ENCODE results near the gene CRLF1. TPM values are rescaled to one million over a fixed set of nuclear protein-coding genes. Genes with fewer than 3 reads are reported as not detected.

The CRLF1 gene
- total and polyA plus RNA-seq, 10 of the 15 experiments (the other 5 are each of a cell fraction or from before 2014, with no cell fraction given): 0.10 to 1.2 (median 0.49) TPM; not detected in 4

DNA sequence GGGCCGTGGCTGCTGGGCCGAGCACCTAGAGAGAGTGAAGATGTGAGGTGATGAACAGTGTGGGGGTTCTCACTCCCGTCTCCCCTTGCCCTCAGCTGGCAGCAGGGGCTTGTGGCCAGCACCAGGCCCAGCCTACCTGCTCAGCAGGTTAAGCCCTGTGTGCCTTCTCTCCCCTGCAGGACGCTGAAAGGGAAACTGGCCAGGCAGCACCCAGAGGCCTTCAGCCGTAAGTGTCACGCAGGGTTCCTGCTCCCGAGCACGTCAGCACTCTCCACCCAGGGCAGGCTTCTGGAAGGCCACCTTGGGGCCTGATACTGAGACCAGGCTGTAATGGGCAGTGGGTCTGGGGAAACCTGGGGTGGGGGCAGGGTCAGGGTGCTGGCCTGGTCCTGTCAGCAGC lies 39.6 kb downstream of the CRLF1 start:
- BruUV-seq (replicated peaks): no TSS peak
- CTCF ChIA-PET: interaction anchor here (1.6 kb wide), 1 partner anchor 14 kb away, joined by 3 read pairs; no protein-coding TSS in a partner anchor
- RAD21 ChIA-PET (ENCODE audit: unreplicated experiment): no interaction called here

More for the DNA sequence above, 39.6 kb downstream of the CRLF1 start:
- SMC1A ChIA-PET (ENCODE audit: uncharacterized antibody, unreplicated experiment): interaction anchor here (0.8 kb wide), 1 partner anchor 8 kb away, joined by 3 read pairs; no protein-coding TSS in a partner anchor
- Histone ChIP-seq H4K20me1 (ENCODE audit: control insufficient read depth, insufficient read depth) (no peaks in the 10 kb centered on the region), H3K9ac (ENCODE audit: control insufficient read depth, insufficient read depth, low read length) (no peak overlapping the region), H3K27ac (ENCODE audit: control insufficient read depth, insufficient read depth) (no peak overlapping the region), H2AFZ (ENCODE audit: control insufficient read depth, low read depth, low read length) (no peak overlapping the region), H3K79me2 (ENCODE audit: control insufficient read depth, insufficient read depth, low read length) (peaks cover 3% of the 10 kb centered on the region), H3K4me1 (ENCODE audit: control insufficient read depth, insufficient read depth, low read length) (no peaks in the 10 kb centered on the region; the same call in 1 of the 2 replicates), H3K4me2 (ENCODE audit: control insufficient read depth, insufficient read depth) (no peak overlapping the region), H3K9me3 (replicated peaks; ENCODE audit: control insufficient read depth, insufficient read depth, low read length) (no peaks in the 10 kb centered on the region), H3K36me3 (ENCODE audit: control insufficient read depth in 2 of 2, insufficient read depth in 2 of 2, low read length in 1 of 2) (peaks cover 18 to 24% of the 10 kb centered on the region in 2 experiments), H3K4me3 (no peak overlapping the region), H3K27me3 (replicated peaks in 1 of 2; ENCODE audit: control insufficient read depth in 2 of 2, insufficient read depth in 2 of 2, low read length in 1 of 2) (no peaks in the 10 kb centered on the region)
- WGBS (ENCODE audit: insufficient coverage, insufficient replicate concordance, low lambda C conversion rate, missing lambda C conversion rate): 100% methylated on average over 8 of the region's 8 CpGs
- POLR2A ChIA-PET: no interaction called here
- no peak for FAIRE-seq
- no peak for ATAC-seq
- in situ Hi-C loops (cut with MboI): no loop called here
- intact Hi-C loops (cut with micrococcal nuclease; ENCODE audit: unreplicated experiment): no loop called here
- DNase-seq (ENCODE audit: low read depth, low spot score): no peak
- TF ChIP-seq HDAC6 (IDR thresholded peaks at IDR 0.05; ENCODE audit: unreplicated experiment): no peak
- no peak for TF ChIP-seq SIN3A (IDR thresholded peaks at IDR 0.05; ENCODE audit: low read depth, low read length)
- no peak for TF ChIP-seq SPI1 (IDR thresholded peaks at IDR 0.05; ENCODE audit: borderline replicate concordance, insufficient read depth, low read depth, low read length)
- TF ChIP-seq EP300 (IDR thresholded peaks at IDR 0.05; ENCODE audit: borderline replicate concordance in 1 of 2, control insufficient read depth in 1 of 2, low read depth in 2 of 2, low read length in 2 of 2): no peak
- no peak for TF ChIP-seq GABPA (IDR thresholded peaks at IDR 0.05; ENCODE audit: low read depth)
- TF ChIP-seq SRF (IDR thresholded peaks at IDR 0.05; ENCODE audit: low read depth in 2 of 2, low read length in 2 of 2): no peak
- TF ChIP-seq FOS (IDR thresholded peaks at IDR 0.05; ENCODE audit: borderline replicate concordance, extremely low read depth, insufficient read length): no peak
- TF ChIP-seq RB1 (IDR thresholded peaks at IDR 0.05; ENCODE audit: borderline replicate concordance): no peak
- TF ChIP-seq, protein P1, sequence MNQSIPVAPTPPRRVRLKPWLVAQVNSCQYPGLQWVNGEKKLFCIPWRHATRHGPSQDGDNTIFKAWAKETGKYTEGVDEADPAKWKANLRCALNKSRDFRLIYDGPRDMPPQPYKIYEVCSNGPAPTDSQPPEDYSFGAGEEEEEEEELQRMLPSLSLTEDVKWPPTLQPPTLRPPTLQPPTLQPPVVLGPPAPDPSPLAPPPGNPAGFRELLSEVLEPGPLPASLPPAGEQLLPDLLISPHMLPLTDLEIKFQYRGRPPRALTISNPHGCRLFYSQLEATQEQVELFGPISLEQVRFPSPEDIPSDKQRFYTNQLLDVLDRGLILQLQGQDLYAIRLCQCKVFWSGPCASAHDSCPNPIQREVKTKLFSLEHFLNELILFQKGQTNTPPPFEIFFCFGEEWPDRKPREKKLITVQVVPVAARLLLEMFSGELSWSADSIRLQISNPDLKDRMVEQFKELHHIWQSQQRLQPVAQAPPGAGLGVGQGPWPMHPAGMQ (IDR thresholded peaks at IDR 0.05; ENCODE audit: borderline replicate concordance): no peak
- TF ChIP-seq, protein P2, sequence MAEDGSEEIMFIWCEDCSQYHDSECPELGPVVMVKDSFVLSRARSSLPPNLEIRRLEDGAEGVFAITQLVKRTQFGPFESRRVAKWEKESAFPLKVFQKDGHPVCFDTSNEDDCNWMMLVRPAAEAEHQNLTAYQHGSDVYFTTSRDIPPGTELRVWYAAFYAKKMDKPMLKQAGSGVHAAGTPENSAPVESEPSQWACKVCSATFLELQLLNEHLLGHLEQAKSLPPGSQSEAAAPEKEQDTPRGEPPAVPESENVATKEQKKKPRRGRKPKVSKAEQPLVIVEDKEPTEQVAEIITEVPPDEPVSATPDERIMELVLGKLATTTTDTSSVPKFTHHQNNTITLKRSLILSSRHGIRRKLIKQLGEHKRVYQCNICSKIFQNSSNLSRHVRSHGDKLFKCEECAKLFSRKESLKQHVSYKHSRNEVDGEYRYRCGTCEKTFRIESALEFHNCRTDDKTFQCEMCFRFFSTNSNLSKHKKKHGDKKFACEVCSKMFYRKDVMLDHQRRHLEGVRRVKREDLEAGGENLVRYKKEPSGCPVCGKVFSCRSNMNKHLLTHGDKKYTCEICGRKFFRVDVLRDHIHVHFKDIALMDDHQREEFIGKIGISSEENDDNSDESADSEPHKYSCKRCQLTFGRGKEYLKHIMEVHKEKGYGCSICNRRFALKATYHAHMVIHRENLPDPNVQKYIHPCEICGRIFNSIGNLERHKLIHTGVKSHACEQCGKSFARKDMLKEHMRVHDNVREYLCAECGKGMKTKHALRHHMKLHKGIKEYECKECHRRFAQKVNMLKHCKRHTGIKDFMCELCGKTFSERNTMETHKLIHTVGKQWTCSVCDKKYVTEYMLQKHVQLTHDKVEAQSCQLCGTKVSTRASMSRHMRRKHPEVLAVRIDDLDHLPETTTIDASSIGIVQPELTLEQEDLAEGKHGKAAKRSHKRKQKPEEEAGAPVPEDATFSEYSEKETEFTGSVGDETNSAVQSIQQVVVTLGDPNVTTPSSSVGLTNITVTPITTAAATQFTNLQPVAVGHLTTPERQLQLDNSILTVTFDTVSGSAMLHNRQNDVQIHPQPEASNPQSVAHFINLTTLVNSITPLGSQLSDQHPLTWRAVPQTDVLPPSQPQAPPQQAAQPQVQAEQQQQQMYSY (CRISPR knock-in tag; IDR thresholded peaks at IDR 0.05): no peak
- TF ChIP-seq ETV6 (conservative IDR thresholded peaks at IDR 0.05 in 1 of 2, IDR thresholded peaks at IDR 0.05 in 1 of 2; ENCODE audit: borderline replicate concordance in 1 of 2, low read depth in 1 of 2): no peak
- no peak for TF ChIP-seq HDAC2 (IDR thresholded peaks at IDR 0.05)
- TF ChIP-seq, protein P3, sequence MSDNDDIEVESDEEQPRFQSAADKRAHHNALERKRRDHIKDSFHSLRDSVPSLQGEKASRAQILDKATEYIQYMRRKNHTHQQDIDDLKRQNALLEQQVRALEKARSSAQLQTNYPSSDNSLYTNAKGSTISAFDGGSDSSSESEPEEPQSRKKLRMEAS (IDR thresholded peaks at IDR 0.05; ENCODE audit: low read depth, low read length): no peak
- TF ChIP-seq RCOR1 (conservative IDR thresholded peaks at IDR 0.05; ENCODE audit: low read depth, low read length): no peak
- TF ChIP-seq, protein P4, sequence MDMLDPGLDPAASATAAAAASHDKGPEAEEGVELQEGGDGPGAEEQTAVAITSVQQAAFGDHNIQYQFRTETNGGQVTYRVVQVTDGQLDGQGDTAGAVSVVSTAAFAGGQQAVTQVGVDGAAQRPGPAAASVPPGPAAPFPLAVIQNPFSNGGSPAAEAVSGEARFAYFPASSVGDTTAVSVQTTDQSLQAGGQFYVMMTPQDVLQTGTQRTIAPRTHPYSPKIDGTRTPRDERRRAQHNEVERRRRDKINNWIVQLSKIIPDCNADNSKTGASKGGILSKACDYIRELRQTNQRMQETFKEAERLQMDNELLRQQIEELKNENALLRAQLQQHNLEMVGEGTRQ (IDR thresholded peaks at IDR 0.05; ENCODE audit: borderline replicate concordance, low read depth, low read length): no peak
- TF ChIP-seq STAT1 (conservative IDR thresholded peaks at IDR 0.05): no peak
- no peak for TF ChIP-seq ZBED1 (IDR thresholded peaks at IDR 0.05; ENCODE audit: borderline replicate concordance)
